Measurements from ENCODE around the gene MBD3L1.

The MBD3L1 gene

GRCh38 chr19:8832132-8833021 lies at the start of gene MBD3L1, which contains the start of gene ZNF558:
Gene MBD3L1, plus strand, starts transcription at chr19:8832377. Its CDS starts 10,302 bp downstream, at chr19:8842679.
Gene ZNF558, minus strand, starts transcription at chr19:8832304. Its CDS starts 9,645 bp downstream, at chr19:8822659.
- peak; percentile 99 for DNase-seq

GRCh38 chr19:8794823-8795222 lies 37.4 kb upstream of the MBD3L1 start:
- no peak for DNase-seq

GRCh38 chr19:8806661-8807060 lies 25.5 kb upstream of the MBD3L1 start:
- DNase-seq: no peak

- DNase-seq: no peak
Measured at GRCh38 chr19:8811315-8812172, 20.6 kb upstream of the MBD3L1 start.

- no peak for DNase-seq
Measured at GRCh38 chr19:8814176-8814575, 18.0 kb upstream of the MBD3L1 start.

- DNase-seq: no peak
Measured at GRCh38 chr19:8815780-8816179, 16.4 kb upstream of the MBD3L1 start.

- DNase-seq: no peak
Measured at GRCh38 chr19:8820234-8820633, 11.9 kb upstream of the MBD3L1 start.

GRCh38 chr19:8821748-8822241 lies 10.4 kb upstream of the MBD3L1 start:
- no peak for DNase-seq

GRCh38 chr19:8826371-8826770 lies 5.8 kb upstream of the MBD3L1 start:
- no peak for DNase-seq

GRCh38 chr19:8827277-8827676 lies 4.9 kb upstream of the MBD3L1 start:
- DNase-seq: no peak

- DNase-seq: no peak
Measured at GRCh38 chr19:8831373-8831772, 804 bp upstream of the MBD3L1 start.

GRCh38 chr19:8831832-8832131 lies 395 bp upstream of the MBD3L1 start:
- DNase-seq: no peak

GRCh38 chr19:8835446-8835845 lies 3.3 kb downstream of the MBD3L1 start:
- DNase-seq: no peak

- DNase-seq: no peak
Measured at GRCh38 chr19:8835877-8836276, 3.7 kb downstream of the MBD3L1 start.

- no peak for DNase-seq
Measured at GRCh38 chr19:8840708-8841107, 8.5 kb downstream of the MBD3L1 start.

GRCh38 chr19:8846819-8847218 lies 14.6 kb downstream of the MBD3L1 start:
- DNase-seq: no peak

- no peak for DNase-seq
Measured at GRCh38 chr19:8849232-8849631, 17.1 kb downstream of the MBD3L1 start.

- DNase-seq: no peak
Measured at GRCh38 chr19:8850488-8850887, 18.3 kb downstream of the MBD3L1 start.

- DNase-seq: no peak
Measured at GRCh38 chr19:8858260-8858659, 26.1 kb downstream of the MBD3L1 start.

GRCh38 chr19:8866344-8866743 lies 34.2 kb downstream of the MBD3L1 start:
- DNase-seq: no peak

- no peak for DNase-seq
Measured at GRCh38 chr19:8877854-8878705, 45.9 kb downstream of the MBD3L1 start.

GRCh38 chr19:8880868-8881488 lies 48.8 kb downstream of the MBD3L1 start:
- DNase-seq: no peak
